ENCODE data around the gene PTPRA. TPM values are rescaled to one million over a fixed set of nuclear protein-coding genes. Genes with fewer than 3 reads are reported as not detected.
A peak's percentile ranks its signal among the peaks of the same experiment; 100 is the strongest.

Gene PTPRA
- total RNA-seq, 4 donors from 2014 or later, result 54.1 to 85.4 (median 67.0) TPM

- H3K27me3 ChIP-seq, result peaks cover 10% of the 10 kb centered on the region
- no peak for TF ChIP-seq EP300 (IDR thresholded peaks at IDR 0.05)
- TF ChIP-seq POLR2A (IDR thresholded peaks at IDR 0.05), result no peak
- no peak for TF ChIP-seq POLR2AphosphoS5 (IDR thresholded peaks at IDR 0.05)
- no peak for TF ChIP-seq CTCF (IDR thresholded peaks at IDR 0.05)
- no peak overlapping the region for H3K27ac ChIP-seq
- peaks cover 0 to 27% of the 10 kb centered on the region in 2 donors for H3K36me3 ChIP-seq
- ATAC-seq, result no peak
- H3K4me3 ChIP-seq, result no peak overlapping the region
- peaks cover 0 to 31% (median 12%) of the 10 kb centered on the region in 3 donors for H3K4me1 ChIP-seq
- no peaks in the 10 kb centered on the region for H3K9me3 ChIP-seq
- WGBS, 2 donors (ENCODE audit: low coverage in 1 of 2), result 88% methylated on average over 3 of the region's 3 CpGs; no CpG with 5 or more reads in 1 of the 2 donors
Measured at GRCh38 chr20:2869381-2869780, 3.9 kb upstream of the PTPRA start.

- H3K27me3 ChIP-seq, result peaks cover 10% of the 10 kb centered on the region
- WGBS, 2 donors (ENCODE audit: low coverage in 1 of 2), result 0 to 44% methylated on average over 1 to 2 of the region's 2 CpGs
- H3K36me3 ChIP-seq, result peaks cover 0 to 10% of the 10 kb centered on the region in 2 donors
- H3K4me3 ChIP-seq, result no peak overlapping the region
- TF ChIP-seq EP300 (IDR thresholded peaks at IDR 0.05), result no peak
- TF ChIP-seq CTCF (IDR thresholded peaks at IDR 0.05), result no peak
- TF ChIP-seq POLR2A (IDR thresholded peaks at IDR 0.05), result no peak
- no peak for TF ChIP-seq POLR2AphosphoS5 (IDR thresholded peaks at IDR 0.05)
- peaks cover 0 to 48% (median 28%) of the 10 kb centered on the region in 3 donors for H3K4me1 ChIP-seq
- no peaks in the 10 kb centered on the region for H3K9me3 ChIP-seq
- ATAC-seq, result no peak
- H3K27ac ChIP-seq, result peak overlapping the region in 2 of 4 donors; percentile 16 to 21
Measured at GRCh38 chr20:2871111-2871465, 2.2 kb upstream of the PTPRA start.

- Histone ChIP-seq H3K27ac (peak overlapping the region in 2 of 4 donors; percentile 86 to 87), H3K9me3 (no peaks in the 10 kb centered on the region), H3K36me3 (peaks cover 0 to 2% of the 10 kb centered on the region in 2 donors), H3K27me3 (peaks cover 10% of the 10 kb centered on the region), H3K4me1 (peaks cover 0 to 56% (median 29%) of the 10 kb centered on the region in 3 donors), H3K4me3 (peak overlapping the region; percentile 83 to 96)
- WGBS, 2 donors (ENCODE audit: low coverage in 1 of 2), result 14 to 60% methylated on average over 1 to 3 of the region's 34 CpGs
- ATAC-seq, result no peak
- no peak for TF ChIP-seq EP300 (IDR thresholded peaks at IDR 0.05)
- no peak for TF ChIP-seq POLR2A (IDR thresholded peaks at IDR 0.05)
- no peak for TF ChIP-seq POLR2AphosphoS5 (IDR thresholded peaks at IDR 0.05)
- no peak for TF ChIP-seq CTCF (IDR thresholded peaks at IDR 0.05)
Measured at GRCh38 chr20:2871661-2872458, 1.4 kb upstream of the PTPRA start.

- H3K27me3 ChIP-seq, result peaks cover 10% of the 10 kb centered on the region
- WGBS, 2 donors (ENCODE audit: low coverage in 1 of 2), result 0 to 20% methylated on average over 1 to 2 of the region's 49 CpGs
- peak; percentile 7 for TF ChIP-seq POLR2AphosphoS5 (IDR thresholded peaks at IDR 0.05)
- peak in 1 of 2 donors; percentile 8 for TF ChIP-seq POLR2A (IDR thresholded peaks at IDR 0.05)
- no peak for TF ChIP-seq EP300 (IDR thresholded peaks at IDR 0.05)
- peak in 1 of 4 experiments; percentile 50 for TF ChIP-seq CTCF (IDR thresholded peaks at IDR 0.05)
- peak overlapping the region in 3 of 4 donors; percentile 86 to 92 (median 87) for H3K27ac ChIP-seq
- no peaks in the 10 kb centered on the region for H3K9me3 ChIP-seq
- peaks cover 0 to 61% (median 29%) of the 10 kb centered on the region in 3 donors for H3K4me1 ChIP-seq
- ATAC-seq, result peak; percentile 33
- no peaks in the 10 kb centered on the region for H3K36me3 ChIP-seq
- peak overlapping the region; percentile 83 to 96 for H3K4me3 ChIP-seq
Measured at GRCh38 chr20:2872459-2873009, 747 bp upstream of the PTPRA start.
